ENCODE results near the gene DENND2D. TPM values are rescaled to one million over a fixed set of nuclear protein-coding genes. Genes with fewer than 3 reads are reported as not detected.

Gene DENND2D
- total and polyA plus RNA-seq, 2 donors (not counting 1 experiment from before 2014, with no cell fraction given) = 48.0 to 111 TPM

- peak; percentile 52 for ATAC-seq (ENCODE audit: low read depth)
- ChIA-PET CTCF (interaction anchor here (1.0 to 3.0 kb wide), 5 partner anchors 9 to 162 kb away, joined by 3 to 21 read pairs (median 5); no protein-coding TSS in a partner anchor), POLR2A (interaction anchor here (1.9 kb wide), 1 partner anchor 11 kb away, joined by 6 read pairs; no protein-coding TSS in a partner anchor)
- H3K27me3 ChIP-seq (replicated peaks in 1 of 4; ENCODE audit: control extremely low read depth in 1 of 4, control insufficient read depth in 3 of 4, insufficient read depth in 4 of 4, low read length in 3 of 4) = no peaks in the 10 kb centered on the region
- H3K79me2 ChIP-seq (ENCODE audit: control insufficient read depth, insufficient read depth, low read length) = peaks cover 7% of the 10 kb centered on the region
- no peaks in the 10 kb centered on the region for H3K9me3 ChIP-seq (ENCODE audit: control extremely low read depth in 1 of 3, control insufficient read depth in 2 of 3, insufficient read depth in 1 of 3, low read length in 2 of 3)
- Mint-ChIP-seq H3K4me3 (peak overlapping the region; percentile 62), H3K27ac (peak overlapping the region; percentile 89), H3K4me1 (peaks cover 80% of the 10 kb centered on the region), H3K9me3 (ENCODE audit: insufficient read depth) (no peaks in the 10 kb centered on the region), H3K27me3 (no peaks in the 10 kb centered on the region)
- peak; percentile 78 for DNase-seq
- no peak overlapping the region for H3K4me3 ChIP-seq (ENCODE audit: control extremely low read depth in 1 of 5, extremely low read depth in 1 of 5, insufficient read depth in 1 of 5, low read depth in 2 of 5, low read length in 4 of 5)
- intact Hi-C loops (cut with micrococcal nuclease) = no loop called here
- TF ChIP-seq CTCF (IDR thresholded peaks at IDR 0.05) (no peak), EZH2 (IDR thresholded peaks at IDR 0.05; ENCODE audit: borderline replicate concordance, insufficient read depth, low read depth, low read length, poor library complexity, severe bottlenecking) (no peak)
- peaks cover 27 to 75% of the 10 kb centered on the region in 2 donors for H3K4me1 ChIP-seq (ENCODE audit: control insufficient read depth in 2 of 2, insufficient read depth in 2 of 2, low read length in 2 of 2)
- peaks cover 3 to 95% of the 10 kb centered on the region in 2 experiments for H3K36me3 ChIP-seq (replicated peaks in 1 of 2; ENCODE audit: control extremely low read depth in 1 of 2, control insufficient read depth in 1 of 2, extremely low read depth in 1 of 2, insufficient read depth in 2 of 2, low read length in 1 of 2)
- H4K20me1 ChIP-seq (ENCODE audit: control insufficient read depth, insufficient read depth, low read length, poor library complexity, severe bottlenecking) = no peaks in the 10 kb centered on the region
- peak overlapping the region; percentile 68 to 86 for H3K27ac ChIP-seq (ENCODE audit: low read length in 2 of 2)
- H2AFZ ChIP-seq (ENCODE audit: insufficient read depth, low read depth, low read length, poor library complexity, severe bottlenecking) = no peak overlapping the region
- peak overlapping the region; percentile 54 for H3K4me2 ChIP-seq (replicated peaks; ENCODE audit: low read depth, low read length, poor library complexity, severe bottlenecking)
- H3K9ac ChIP-seq (ENCODE audit: low read length) = no peak overlapping the region
- WGBS (ENCODE audit: insufficient coverage) = 34% methylated on average over 8 of the region's 10 CpGs
Observed at GRCh38 chr1:111192658-111193519, 7.6 kb downstream of the DENND2D start.

DNA sequence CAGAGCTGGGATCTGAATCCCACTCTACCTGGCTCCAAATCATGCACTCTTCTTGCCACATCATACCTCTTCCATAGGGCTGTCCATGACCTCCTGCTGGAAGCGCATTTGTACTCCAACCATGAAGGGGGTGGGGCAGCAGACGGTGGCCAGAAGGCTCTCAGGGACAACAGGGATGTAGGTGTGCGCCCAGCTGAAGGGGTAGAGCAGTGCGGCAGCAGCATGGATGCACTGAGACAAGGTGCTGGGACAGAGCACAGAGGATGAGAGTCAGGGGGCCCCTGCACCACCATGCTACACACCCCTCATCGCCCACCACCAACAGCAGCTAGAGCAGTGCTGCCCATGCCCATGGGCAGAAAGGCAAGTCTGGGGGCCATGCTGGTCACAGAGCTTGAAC, 8.4 kb downstream of the DENND2D start:
- H3K9me3 Mint-ChIP-seq (ENCODE audit: insufficient read depth) = no peaks in the 10 kb centered on the region
- ChIA-PET POLR2A (interaction anchor here (0.5 to 1.9 kb wide), 4 partner anchors 12 to 54 kb away, joined by 3 to 11 read pairs (median 4); no protein-coding TSS in a partner anchor), CTCF (interaction anchor here (0.9 to 2.1 kb wide), 7 partner anchors 8 to 142 kb away, joined by 3 to 6 read pairs (median 4); no protein-coding TSS in a partner anchor)
- ATAC-seq (ENCODE audit: low read depth) (no peak), DNase-seq (no peak)
- H3K27me3 ChIP-seq (replicated peaks in 1 of 4; ENCODE audit: control extremely low read depth in 1 of 4, control insufficient read depth in 3 of 4, insufficient read depth in 4 of 4, low read length in 3 of 4) = no peaks in the 10 kb centered on the region
- peaks cover 74% of the 10 kb centered on the region for H3K4me1 Mint-ChIP-seq
- H3K36me3 ChIP-seq (replicated peaks in 1 of 2; ENCODE audit: control extremely low read depth in 1 of 2, control insufficient read depth in 1 of 2, extremely low read depth in 1 of 2, insufficient read depth in 2 of 2, low read length in 1 of 2) = peaks cover 0 to 95% of the 10 kb centered on the region in 2 experiments
- H3K9ac ChIP-seq (ENCODE audit: low read length) = no peak overlapping the region
- peaks cover 4% of the 10 kb centered on the region for H3K79me2 ChIP-seq (ENCODE audit: control insufficient read depth, insufficient read depth, low read length)
- TF ChIP-seq CTCF (IDR thresholded peaks at IDR 0.05) = no peak
- no peak for TF ChIP-seq EZH2 (IDR thresholded peaks at IDR 0.05; ENCODE audit: borderline replicate concordance, insufficient read depth, low read depth, low read length, poor library complexity, severe bottlenecking)
- H3K4me3 ChIP-seq (ENCODE audit: control extremely low read depth in 1 of 5, extremely low read depth in 1 of 5, insufficient read depth in 1 of 5, low read depth in 2 of 5, low read length in 4 of 5) = no peak overlapping the region
- H4K20me1 ChIP-seq (ENCODE audit: control insufficient read depth, insufficient read depth, low read length, poor library complexity, severe bottlenecking) = no peaks in the 10 kb centered on the region
- intact Hi-C loops (cut with micrococcal nuclease) = no loop called here
- no peak overlapping the region for H2AFZ ChIP-seq (ENCODE audit: insufficient read depth, low read depth, low read length, poor library complexity, severe bottlenecking)
- peaks cover 26 to 66% of the 10 kb centered on the region in 2 donors for H3K4me1 ChIP-seq (ENCODE audit: control insufficient read depth in 2 of 2, insufficient read depth in 2 of 2, low read length in 2 of 2)
- peak overlapping the region; percentile 89 for H3K27ac Mint-ChIP-seq
- no peaks in the 10 kb centered on the region for H3K9me3 ChIP-seq (ENCODE audit: control extremely low read depth in 1 of 3, control insufficient read depth in 2 of 3, insufficient read depth in 1 of 3, low read length in 2 of 3)
- H3K4me3 Mint-ChIP-seq = no peak overlapping the region
- WGBS (ENCODE audit: insufficient coverage) = 100% methylated on average over 3 of the region's 5 CpGs
- H3K27ac ChIP-seq (ENCODE audit: low read length in 2 of 2) = peak overlapping the region; percentile 68 to 86
- H3K27me3 Mint-ChIP-seq = no peaks in the 10 kb centered on the region
- H3K4me2 ChIP-seq (replicated peaks; ENCODE audit: low read depth, low read length, poor library complexity, severe bottlenecking) = peak overlapping the region; percentile 54

Measured in B cell (primary cell).